ENCODE measurements around the gene GPX2. TPM values are rescaled to one million over a fixed set of nuclear protein-coding genes. Genes with fewer than 3 reads are reported as not detected.

GPX2 gene
- total and polyA plus RNA-seq, 7 donors, result 1.9 to 1,392 (median 374) TPM; not detected in 3

DNA sequence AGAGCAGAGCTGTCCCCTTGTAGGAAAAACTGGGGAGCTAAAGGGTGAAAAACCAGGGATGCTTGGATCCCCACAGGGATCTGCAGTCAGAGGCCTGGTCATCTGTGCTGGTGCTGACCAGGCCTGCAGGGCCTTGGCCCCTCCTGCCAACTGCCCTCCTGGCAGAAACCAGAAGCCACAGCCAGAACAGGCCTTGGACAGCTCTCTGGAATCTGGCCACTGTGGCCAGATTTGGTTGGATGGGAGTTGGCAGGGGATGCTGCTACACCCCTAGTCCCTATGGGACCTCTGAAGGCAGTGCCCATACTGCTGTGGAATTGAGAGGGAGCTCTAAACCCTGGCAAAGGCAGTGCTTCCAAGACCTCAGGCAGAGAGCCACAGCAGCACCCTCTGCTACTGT lies 9.2 kb upstream of the GPX2 start:
- intact Hi-C loops (cut with DNase I), result no loop called here
- H3K4me3 ChIP-seq, result no peak overlapping the region
- TF ChIP-seq POLR2AphosphoS5 (IDR thresholded peaks at IDR 0.05) (no peak), EP300 (IDR thresholded peaks at IDR 0.05) (no peak), POLR2A (IDR thresholded peaks at IDR 0.05) (no peak)
- TF ChIP-seq, protein P1, sequence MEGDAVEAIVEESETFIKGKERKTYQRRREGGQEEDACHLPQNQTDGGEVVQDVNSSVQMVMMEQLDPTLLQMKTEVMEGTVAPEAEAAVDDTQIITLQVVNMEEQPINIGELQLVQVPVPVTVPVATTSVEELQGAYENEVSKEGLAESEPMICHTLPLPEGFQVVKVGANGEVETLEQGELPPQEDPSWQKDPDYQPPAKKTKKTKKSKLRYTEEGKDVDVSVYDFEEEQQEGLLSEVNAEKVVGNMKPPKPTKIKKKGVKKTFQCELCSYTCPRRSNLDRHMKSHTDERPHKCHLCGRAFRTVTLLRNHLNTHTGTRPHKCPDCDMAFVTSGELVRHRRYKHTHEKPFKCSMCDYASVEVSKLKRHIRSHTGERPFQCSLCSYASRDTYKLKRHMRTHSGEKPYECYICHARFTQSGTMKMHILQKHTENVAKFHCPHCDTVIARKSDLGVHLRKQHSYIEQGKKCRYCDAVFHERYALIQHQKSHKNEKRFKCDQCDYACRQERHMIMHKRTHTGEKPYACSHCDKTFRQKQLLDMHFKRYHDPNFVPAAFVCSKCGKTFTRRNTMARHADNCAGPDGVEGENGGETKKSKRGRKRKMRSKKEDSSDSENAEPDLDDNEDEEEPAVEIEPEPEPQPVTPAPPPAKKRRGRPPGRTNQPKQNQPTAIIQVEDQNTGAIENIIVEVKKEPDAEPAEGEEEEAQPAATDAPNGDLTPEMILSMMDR (IDR thresholded peaks at IDR 0.05), result no peak
- H3K9me3 ChIP-seq, result no peaks in the 10 kb centered on the region
- no peak overlapping the region for H3K27ac ChIP-seq
- DNase-seq, result peak; percentile 12
- H3K36me3 ChIP-seq, result peaks cover 0 to 10% (median 0%) of the 10 kb centered on the region in 4 donors
- H3K4me1 ChIP-seq, result peaks cover 0 to 11% (median 0%) of the 10 kb centered on the region in 4 donors
- no peaks in the 10 kb centered on the region for H3K27me3 ChIP-seq

DNA sequence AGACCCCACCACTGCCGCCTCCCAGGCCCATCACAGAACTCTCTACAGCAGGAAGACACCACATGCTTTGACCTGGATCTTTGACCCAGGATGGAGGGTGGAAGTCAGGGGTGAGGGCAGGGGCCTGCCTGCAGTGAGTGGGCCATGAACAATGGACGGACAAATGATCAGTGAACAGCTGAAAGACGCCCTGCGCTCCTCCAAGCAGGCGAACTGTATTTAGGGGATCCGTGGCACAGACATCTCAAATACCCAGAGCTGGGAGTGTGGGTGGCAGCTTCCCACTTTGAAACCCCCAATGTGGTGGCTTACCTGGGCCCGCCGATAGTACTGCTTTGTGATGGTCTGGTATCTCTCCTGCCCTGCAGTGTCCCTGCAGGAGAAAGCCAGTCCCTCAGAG lies 8.7 kb upstream of the GPX2 start:
- H3K9me3 ChIP-seq, result no peaks in the 10 kb centered on the region
- H3K36me3 ChIP-seq, result peaks cover 0 to 10% (median 0%) of the 10 kb centered on the region in 4 donors
- intact Hi-C loops (cut with DNase I), result no loop called here
- no peak for DNase-seq
- H3K4me3 ChIP-seq, result no peak overlapping the region
- H3K27ac ChIP-seq, result no peak overlapping the region
- peaks cover 0 to 11% (median 0%) of the 10 kb centered on the region in 4 donors for H3K4me1 ChIP-seq
- TF ChIP-seq POLR2A (IDR thresholded peaks at IDR 0.05) (no peak), EP300 (IDR thresholded peaks at IDR 0.05) (no peak), POLR2AphosphoS5 (IDR thresholded peaks at IDR 0.05) (no peak)
- TF ChIP-seq, protein P1 (IDR thresholded peaks at IDR 0.05), result no peak
- H3K27me3 ChIP-seq, result no peaks in the 10 kb centered on the region
- WGBS, 2 donors, result 96 to 97% methylated on average over 8 of the region's 8 CpGs

DNA sequence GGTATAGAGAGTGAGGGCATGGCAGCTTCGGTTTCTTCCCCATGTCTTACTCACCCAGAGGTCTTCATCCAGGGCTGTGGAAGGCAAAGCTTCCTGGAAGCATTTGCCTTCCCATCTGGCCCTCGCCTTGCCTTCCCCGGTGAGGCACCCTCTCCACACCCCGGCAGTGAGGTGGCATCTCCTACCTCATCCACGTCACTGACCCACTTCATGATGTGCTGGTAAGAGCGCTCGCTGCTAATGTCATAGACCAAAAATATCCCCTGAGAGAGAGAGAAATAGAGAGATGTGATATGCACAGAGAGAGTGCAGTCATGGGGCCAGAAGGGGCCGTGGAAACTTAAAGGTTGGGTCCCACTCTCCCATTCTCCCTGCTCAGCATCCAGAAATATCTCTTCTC lies 8.3 kb upstream of the GPX2 start:
- Histone ChIP-seq H3K9me3 (no peaks in the 10 kb centered on the region), H3K36me3 (peaks cover 0 to 10% (median 0%) of the 10 kb centered on the region in 4 donors), H3K4me1 (peaks cover 0 to 11% (median 0%) of the 10 kb centered on the region in 4 donors), H3K4me3 (no peak overlapping the region), H3K27ac (no peak overlapping the region), H3K27me3 (no peaks in the 10 kb centered on the region)
- 96 to 97% methylated on average over 8 of the region's 8 CpGs for WGBS, 2 donors
- no peak for DNase-seq
- TF ChIP-seq EP300 (IDR thresholded peaks at IDR 0.05) (no peak), POLR2AphosphoS5 (IDR thresholded peaks at IDR 0.05) (no peak), POLR2A (IDR thresholded peaks at IDR 0.05) (no peak)
- intact Hi-C loops (cut with DNase I), result no loop called here

DNA sequence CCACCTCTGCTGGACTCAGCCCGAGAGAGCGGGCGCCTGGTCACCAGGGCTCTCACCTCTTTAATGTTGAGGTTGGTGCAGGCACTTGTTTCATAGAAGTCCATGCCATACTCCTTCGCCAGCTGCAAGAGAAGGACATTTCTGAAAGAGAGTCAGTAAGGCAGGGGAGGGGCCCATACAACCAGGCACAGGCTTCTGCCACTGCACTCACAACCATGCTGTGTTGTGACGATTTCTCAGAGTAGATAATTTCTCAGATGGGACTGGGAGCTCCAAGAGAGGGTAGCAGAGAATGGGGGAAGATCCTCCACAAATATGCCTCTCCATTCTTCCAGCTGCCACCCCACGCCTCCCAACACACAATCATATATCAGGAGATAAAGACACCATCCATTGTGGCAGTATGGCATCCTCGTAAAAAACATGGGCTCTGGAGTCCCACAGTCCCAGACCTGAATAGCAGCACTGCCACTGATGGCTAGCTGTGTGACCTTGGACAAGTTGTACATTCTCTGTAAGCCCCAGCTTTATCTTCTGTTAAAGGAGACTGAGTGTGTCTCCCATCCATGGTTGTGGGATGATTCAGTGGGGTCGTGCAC lies 6.2 kb upstream of the GPX2 start:
- H3K9me3 ChIP-seq, result no peaks in the 10 kb centered on the region
- DNase-seq, result no peak
- WGBS, 2 donors, result 93% methylated on average over 8 of the region's 8 CpGs

DNA sequence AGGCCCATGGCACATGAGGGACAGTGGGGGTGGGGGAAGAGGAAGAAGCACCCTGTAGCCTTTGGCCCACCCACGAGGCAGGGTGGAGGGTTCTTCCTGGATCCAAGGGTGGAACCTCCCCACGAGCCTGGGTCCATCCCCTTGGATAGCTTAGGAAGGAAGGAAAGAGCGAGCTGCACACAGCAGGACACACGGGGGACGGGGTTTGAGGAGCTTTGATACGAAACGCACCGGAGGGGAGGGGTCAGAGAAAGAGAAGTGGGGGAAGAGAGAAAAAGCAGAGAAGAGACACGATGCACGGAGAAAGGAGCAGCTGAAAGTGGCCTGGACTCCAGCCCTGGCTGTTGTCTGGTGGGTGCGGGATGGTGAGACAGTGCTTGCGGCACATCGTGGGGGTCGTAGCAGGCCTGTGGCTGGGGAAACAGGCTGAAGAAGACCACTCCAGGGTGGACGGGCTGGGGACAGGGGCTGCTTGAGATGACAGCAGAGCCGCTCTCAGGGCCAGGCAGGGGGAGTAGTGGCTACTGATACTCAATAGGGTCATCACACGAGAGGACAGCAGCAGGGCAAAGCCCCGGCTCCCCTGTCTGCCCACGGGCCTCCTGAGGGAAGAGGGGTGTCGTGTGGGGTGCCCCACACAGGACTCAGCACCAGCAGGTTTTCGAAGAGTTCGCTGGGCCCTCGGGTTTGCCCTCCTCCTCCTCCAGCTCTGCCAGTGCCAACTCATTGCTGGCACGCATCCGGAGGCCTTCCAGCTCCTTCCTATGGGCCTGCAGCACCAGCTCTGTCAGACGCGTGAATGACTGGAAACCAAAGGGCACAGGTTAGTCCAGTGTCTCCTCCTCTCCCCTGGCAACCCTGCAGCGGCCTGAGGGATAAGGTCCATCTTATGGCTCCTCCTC lies 5.4 kb upstream of the GPX2 start:
- no peak for DNase-seq
- intact Hi-C loops (cut with DNase I), result no loop called here
- 91 to 93% methylated on average over 28 of the region's 28 CpGs for WGBS, 2 donors
- no peak overlapping the region for H3K4me3 ChIP-seq
- H3K27me3 ChIP-seq, result no peaks in the 10 kb centered on the region
- H3K4me1 ChIP-seq, result peaks cover 0 to 11% (median 0%) of the 10 kb centered on the region in 4 donors
- H3K36me3 ChIP-seq, result peaks cover 0 to 19% (median 2%) of the 10 kb centered on the region in 4 donors
- no peak overlapping the region for H3K27ac ChIP-seq
- H3K9me3 ChIP-seq, result no peaks in the 10 kb centered on the region
- TF ChIP-seq EP300 (IDR thresholded peaks at IDR 0.05), result no peak
- TF ChIP-seq, protein P1 (IDR thresholded peaks at IDR 0.05), result no peak
- TF ChIP-seq POLR2AphosphoS5 (IDR thresholded peaks at IDR 0.05), result no peak

More for the DNA sequence above, 6.2 kb upstream of the GPX2 start:
- peaks cover 0 to 11% (median 0%) of the 10 kb centered on the region in 4 donors for H3K4me1 ChIP-seq
- H3K4me3 ChIP-seq, result no peak overlapping the region
- no peaks in the 10 kb centered on the region for H3K27me3 ChIP-seq
- peaks cover 0 to 11% (median under 1%) of the 10 kb centered on the region in 4 donors for H3K36me3 ChIP-seq
- H3K27ac ChIP-seq, result no peak overlapping the region
- intact Hi-C loops (cut with DNase I), result no loop called here
- TF ChIP-seq, protein P1 (IDR thresholded peaks at IDR 0.05), result no peak
